Panc1 (cell line): ENCODE results near the gene POU4F3. TPM values are rescaled to one million over a fixed set of nuclear protein-coding genes. Genes with fewer than 3 reads are reported as not detected.

Experiments
- ATAC-seq: fragments of 200-7000 bp; cut with Tn5 transposase; 2 replicates; pipeline ENCODE4 v1.9.1; 2020; ENCODE audit warnings: mild to moderate bottlenecking, moderate library complexity
- BruUV-seq: library from RNA; stranded (reverse); fragments of 400-500 nt; replicated peaks from 2 replicates; lab custom pipeline; 2021; lab: Mats Ljungman, UMichigan
- CTCF ChIA-PET: fragments of 300-600 bp; sonication (Branson Sonifier 250); formaldehyde crosslinking; loops from one replicate; lab custom pipeline; 2022; ENCODE audit warnings: antibody characterized with exemption; lab: Charles Lee
- POLR2A ChIA-PET: fragments of 300-600 bp; sonication (Branson Sonifier 250); formaldehyde crosslinking; loops from one replicate; lab custom pipeline; 2022; ENCODE audit warnings: antibody characterized with exemption; lab: Charles Lee
- DNase-seq: peaks from one replicate; pipeline ENCODE4 v3.0.0-alpha.2; 2010; ENCODE audit warnings: low read depth, low spot score
- H3K27ac ChIP-seq: 2 replicates; pipeline ENCODE4 v1.5.1; 2011; ENCODE audit warnings: mild to moderate bottlenecking, low read length, inconsistent platforms
- H3K27me3 ChIP-seq: fragments of 200-500 bp; sonication (Bioruptor generic); 2 replicates; pipeline ENCODE4 v1.6.0; 2014; ENCODE audit warnings: low read length, inconsistent platforms; ENCODE audit not compliant: control insufficient read depth, insufficient read depth
- H3K36me3 ChIP-seq: fragments of 200-500 bp; sonication (Bioruptor generic); 2 replicates; pipeline ENCODE4 v1.5.1; 2014; ENCODE audit warnings: inconsistent platforms, mild to moderate bottlenecking, low read length, moderate library complexity; ENCODE audit not compliant: control insufficient read depth, insufficient read depth
- H3K4me1 ChIP-seq: 2 replicates; pipeline ENCODE4 v1.5.1; 2011; ENCODE audit warnings: inconsistent platforms, mild to moderate bottlenecking, low read length, moderate library complexity; ENCODE audit not compliant: control insufficient read depth, insufficient read depth
- H3K4me3 ChIP-seq, 2 experiments: 2 replicates each; pipeline ENCODE4 v1.5.1; 2011 to 2012; ENCODE audit warnings: low read depth in 2 of 2, low read length in 2 of 2, mild to moderate bottlenecking in 2 of 2, inconsistent platforms in 1 of 2, moderate library complexity in 1 of 2
- H3K9me3 ChIP-seq: fragments of 200-500 bp; sonication (Bioruptor generic); 2 replicates; pipeline ENCODE4 v1.5.1; 2014; ENCODE audit warnings: low read depth, mild to moderate bottlenecking, inconsistent platforms, low read length, moderate library complexity; ENCODE audit not compliant: control insufficient read depth, insufficient read depth
- CTCF ChIP-seq: fragments of 450-650 bp; IDR thresholded peaks from 2 replicates; pipeline ENCODE4 v1.5.1; 2017; ENCODE audit warnings: mild to moderate bottlenecking
- POLR2AphosphoS5 ChIP-seq: IDR thresholded peaks from 2 replicates; pipeline ENCODE4 v1.6.1; 2012; ENCODE audit warnings: mild to moderate bottlenecking, low read depth, low read length, moderate library complexity
- REST ChIP-seq, 2 experiments: IDR thresholded peaks; 2 replicates each; pipeline ENCODE4 v1.6.1; 2011 to 2012; ENCODE audit warnings: low read depth in 2 of 2, control low read depth in 1 of 2, low read length in 1 of 2, mild to moderate bottlenecking in 1 of 2, moderate library complexity in 1 of 2; ENCODE audit not compliant: insufficient read depth in 1 of 2
- SIN3A ChIP-seq: IDR thresholded peaks from 2 replicates; pipeline ENCODE4 v1.6.1; 2012; ENCODE audit warnings: low read depth, mild to moderate bottlenecking, low read length, moderate library complexity, borderline replicate concordance; ENCODE audit not compliant: insufficient read depth
- TCF7L2 ChIP-seq: IDR thresholded peaks from 2 replicates; pipeline ENCODE4 v1.6.1; 2011; ENCODE audit warnings: mild to moderate bottlenecking, low read depth, low read length, inconsistent platforms
- in situ Hi-C: cut with HindIII; loops from 2 replicates; pipeline ENCODE4 v1.10.0; 2016; ENCODE audit warnings: low sequenced_read_pairs, low pct_unique_long_range_greater_than_20kb
- intact Hi-C: fragments of 100-400 bp; cut with micrococcal nuclease; formaldehyde crosslinking; loops from one replicate; pipeline ENCODE4 v1.10.0; 2022; ENCODE audit not compliant: unreplicated experiment
- total RNA-seq: library from RNA; stranded (reverse); gene quantifications from one replicate; pipeline ENCODE4 v1.2.1, GENCODE V29; 2021; ENCODE audit not compliant: unreplicated experiment

The POU4F3 gene
- total RNA-seq, 1 experiment from 2014 or later = 0.15 TPM

- CTCF ChIA-PET = no interaction called here
- DNase-seq = no peak
- BruUV-seq = no TSS peak
Measured at GRCh38 chr5:146329697-146330096, 8.9 kb upstream of the POU4F3 start.

GRCh38 chr5:146331423-146331822 is 7.2 kb upstream of the POU4F3 start:
- peaks cover 19% of the 10 kb centered on the region for H3K27me3 ChIP-seq

More at GRCh38 chr5:146329697-146330096, 8.9 kb upstream of the POU4F3 start:
- no peak for ATAC-seq
- Histone ChIP-seq H3K36me3 (no peaks in the 10 kb centered on the region), H3K27ac (no peak overlapping the region), H3K27me3 (peaks cover 12% of the 10 kb centered on the region), H3K4me3 (no peak overlapping the region), H3K9me3 (no peaks in the 10 kb centered on the region), H3K4me1 (no peaks in the 10 kb centered on the region)
- in situ Hi-C loops = no loop called here
- POLR2A ChIA-PET = no interaction called here
- intact Hi-C loops = no loop called here
- no peak for TF ChIP-seq POLR2AphosphoS5
- TF ChIP-seq REST (IDR thresholded peaks at IDR 0.05; ENCODE audit: insufficient read depth in 1 of 2, low read depth in 2 of 2, low read length in 1 of 2) = no peak
- no peak for TF ChIP-seq SIN3A
- TF ChIP-seq TCF7L2 = no peak
- TF ChIP-seq CTCF = no peak

More at GRCh38 chr5:146331423-146331822, 7.2 kb upstream of the POU4F3 start:
- in situ Hi-C loops = no loop called here
- H3K9me3 ChIP-seq = no peaks in the 10 kb centered on the region
- ChIA-PET CTCF (no interaction called here), POLR2A (no interaction called here)
- TF ChIP-seq POLR2AphosphoS5 (no peak), REST (IDR thresholded peaks at IDR 0.05; ENCODE audit: insufficient read depth in 1 of 2, low read depth in 2 of 2, low read length in 1 of 2) (no peak), CTCF (no peak), SIN3A (no peak), TCF7L2 (no peak)
- H3K4me1 ChIP-seq = no peaks in the 10 kb centered on the region
- BruUV-seq = no TSS peak
- intact Hi-C loops = no loop called here
- ATAC-seq (no peak), DNase-seq (no peak)
- no peak overlapping the region for H3K4me3 ChIP-seq
- no peaks in the 10 kb centered on the region for H3K36me3 ChIP-seq
- H3K27ac ChIP-seq = no peak overlapping the region
